GM21367 (cell line): Measurements from ENCODE around the gene SH2B3.

Source experiments
- ATAC-seq: cut with Tn5 transposase; IDR thresholded peaks from one replicate; pipeline ENCODE4 v1.9.1; 2021; ENCODE audit not compliant: unreplicated experiment

Gene SH2B3

DNA sequence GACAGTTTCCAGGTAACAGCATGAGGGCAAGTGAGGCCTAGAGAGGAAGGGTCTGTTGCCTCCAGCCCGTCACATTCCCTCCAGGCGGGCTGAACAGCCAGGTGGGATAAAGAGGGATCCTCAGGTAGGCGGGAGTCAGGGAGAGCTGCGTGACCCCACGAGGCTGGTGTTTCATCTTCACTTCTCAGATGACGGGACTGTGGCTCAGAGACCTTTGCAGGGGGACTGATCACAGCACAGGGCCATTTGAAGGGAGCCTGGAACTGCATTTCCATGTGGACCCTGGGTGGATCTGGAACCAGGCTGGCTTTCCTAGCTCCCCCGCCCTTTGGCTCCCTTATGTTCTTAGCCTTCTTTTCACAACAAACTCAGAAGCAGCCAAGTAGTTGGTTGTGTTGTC lies 37.4 kb downstream of the SH2B3 start:
- no peak for ATAC-seq

GRCh38 chr12:111443586-111443985 lies 37.9 kb downstream of the SH2B3 start:
- no peak for ATAC-seq

GRCh38 chr12:111444314-111444924 lies 38.7 kb downstream of the SH2B3 start:
- peak; percentile 18 for ATAC-seq

GRCh38 chr12:111444925-111445725 lies 39.4 kb downstream of the SH2B3 start:
- peak; percentile 74 for ATAC-seq

GRCh38 chr12:111445726-111446581 lies 40.2 kb downstream of the SH2B3 start:
- ATAC-seq, result no peak

DNA sequence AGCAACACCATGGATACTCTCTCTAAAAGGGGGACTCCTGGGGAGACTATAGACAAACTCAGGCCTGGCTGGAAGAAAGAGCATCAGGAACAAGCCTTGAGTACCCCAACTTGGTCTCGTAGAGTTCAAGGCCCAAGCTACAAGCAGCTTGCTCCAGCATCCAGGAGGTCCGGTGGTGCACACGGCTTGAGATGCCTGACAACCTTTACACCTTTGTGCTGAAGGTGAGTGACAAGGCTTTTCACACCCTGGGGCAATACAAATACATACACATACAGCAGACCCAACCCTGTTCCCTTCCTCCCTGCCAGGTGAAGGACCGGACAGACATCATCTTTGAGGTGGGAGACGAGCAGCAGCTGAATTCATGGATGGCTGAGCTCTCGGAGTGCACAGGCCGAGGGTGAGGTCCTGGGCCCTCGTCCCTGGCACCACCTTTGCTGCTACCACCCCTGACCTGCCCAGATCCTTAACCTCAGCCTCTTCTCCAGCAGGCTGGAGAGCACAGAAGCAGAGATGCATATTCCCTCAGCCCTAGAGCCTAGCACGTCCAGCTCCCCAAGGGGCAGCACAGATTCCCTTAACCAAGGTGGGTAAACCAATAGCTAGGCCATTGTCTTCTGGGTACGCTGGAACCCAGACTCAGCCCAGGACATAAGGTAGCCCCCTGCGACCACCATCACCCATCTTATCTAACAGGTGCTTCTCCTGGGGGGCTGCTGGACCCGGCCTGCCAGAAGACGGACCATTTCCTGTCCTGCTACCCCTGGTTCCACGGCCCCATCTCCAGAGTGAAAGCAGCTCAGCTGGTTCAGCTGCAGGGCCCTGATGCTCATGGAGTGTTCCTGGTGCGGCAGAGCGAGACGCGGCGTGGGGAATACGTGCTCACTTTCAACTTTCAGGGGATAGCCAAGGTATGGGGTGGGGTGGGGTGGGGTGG lies 41.2 kb downstream of the SH2B3 start:
- ATAC-seq, result no peak

- no peak for ATAC-seq
These were observed 42.0 kb downstream of the SH2B3 start for GRCh38 chr12:111447571-111448265.

GRCh38 chr12:111448266-111448830 lies 42.6 kb downstream of the SH2B3 start:
- no peak for ATAC-seq

GRCh38 chr12:111448846-111449790 lies 43.4 kb downstream of the SH2B3 start:
- no peak for ATAC-seq

DNA sequence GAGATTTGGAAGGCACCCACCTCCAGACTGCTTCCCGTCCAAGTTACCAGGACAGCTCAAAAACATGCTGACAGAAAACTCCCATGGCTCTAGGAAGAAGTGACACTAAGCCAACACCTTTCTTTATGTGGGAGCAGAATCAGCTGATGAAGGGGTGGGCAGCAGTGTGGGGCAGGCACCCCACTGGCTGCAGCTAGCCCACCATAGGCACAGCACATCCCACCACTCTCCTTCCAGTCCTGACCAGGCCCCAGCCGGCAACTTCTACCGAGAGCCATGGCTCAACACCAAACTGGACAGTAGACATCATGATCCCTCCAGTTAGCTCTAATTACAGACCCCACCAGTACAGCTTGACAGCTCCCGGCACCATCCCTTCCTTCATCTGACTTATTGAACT lies 45.0 kb downstream of the SH2B3 start:
- ATAC-seq, result no peak

DNA sequence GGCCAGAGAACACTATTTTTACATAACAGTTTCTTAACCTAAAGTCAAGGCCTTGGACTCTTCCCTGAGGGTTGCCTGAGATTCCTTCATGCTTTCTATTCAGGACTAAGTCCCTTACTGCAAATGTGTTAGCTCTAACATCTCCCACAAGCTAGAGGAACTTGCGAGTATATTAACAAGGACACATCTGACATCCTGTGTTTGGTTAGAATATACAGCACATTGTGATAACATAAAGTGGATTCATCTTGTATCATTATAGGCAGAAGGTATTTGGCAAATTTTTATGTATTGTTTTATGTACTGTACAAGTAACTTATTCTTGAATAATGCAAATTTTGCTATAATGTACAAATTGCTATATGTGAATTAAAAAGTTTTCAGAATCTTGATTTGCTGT lies 45.5 kb downstream of the SH2B3 start:
- no peak for ATAC-seq

DNA sequence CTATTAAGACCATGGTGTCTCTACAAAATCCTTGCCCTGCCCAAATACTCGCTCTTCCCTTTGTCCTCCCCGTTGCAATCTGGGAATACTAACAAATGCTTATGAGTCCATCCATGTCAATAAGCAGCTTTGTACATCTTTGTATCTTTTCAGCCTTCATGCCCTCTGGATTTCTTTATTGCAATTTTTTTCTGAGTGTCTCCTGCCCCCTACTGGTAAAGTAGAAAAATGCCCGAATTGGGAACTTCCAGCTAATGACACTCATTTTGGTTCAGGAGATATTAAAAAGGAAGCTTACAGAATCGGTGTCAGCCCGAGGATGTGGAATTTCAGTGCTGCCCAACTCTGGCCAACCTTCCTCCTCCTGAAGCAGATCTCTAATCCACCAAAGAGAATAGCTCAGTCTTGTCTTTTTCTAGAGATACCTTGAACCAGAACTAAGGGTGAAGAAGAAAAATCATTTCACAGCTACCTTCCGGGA lies 46.0 kb downstream of the SH2B3 start:
- ATAC-seq, result no peak

- no peak for ATAC-seq
These were observed 47.6 kb downstream of the SH2B3 start for GRCh38 chr12:111453071-111453989.

DNA sequence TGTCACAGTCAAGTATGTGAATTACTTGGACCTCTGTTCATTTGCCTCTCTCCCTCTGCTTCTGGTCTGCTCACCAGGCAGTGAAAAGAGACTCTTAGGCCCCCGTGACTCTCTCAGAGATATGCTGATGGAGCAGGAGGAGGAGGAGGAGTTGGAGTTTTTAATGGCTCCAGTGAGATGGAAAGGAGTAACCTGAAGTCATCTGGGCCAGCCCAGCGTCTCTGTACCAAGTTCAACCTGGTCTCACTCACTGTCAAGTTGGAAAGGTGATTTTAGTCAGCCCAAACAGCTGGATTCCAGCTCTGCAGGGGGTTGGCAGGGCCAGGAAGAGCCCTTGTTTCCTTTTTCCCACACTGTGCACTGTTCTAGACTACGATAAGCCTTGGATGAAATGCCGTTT lies 48.6 kb downstream of the SH2B3 start:
- no peak for ATAC-seq

GRCh38 chr12:111454716-111455447 lies 49.2 kb downstream of the SH2B3 start:
- no peak for ATAC-seq

DNA sequence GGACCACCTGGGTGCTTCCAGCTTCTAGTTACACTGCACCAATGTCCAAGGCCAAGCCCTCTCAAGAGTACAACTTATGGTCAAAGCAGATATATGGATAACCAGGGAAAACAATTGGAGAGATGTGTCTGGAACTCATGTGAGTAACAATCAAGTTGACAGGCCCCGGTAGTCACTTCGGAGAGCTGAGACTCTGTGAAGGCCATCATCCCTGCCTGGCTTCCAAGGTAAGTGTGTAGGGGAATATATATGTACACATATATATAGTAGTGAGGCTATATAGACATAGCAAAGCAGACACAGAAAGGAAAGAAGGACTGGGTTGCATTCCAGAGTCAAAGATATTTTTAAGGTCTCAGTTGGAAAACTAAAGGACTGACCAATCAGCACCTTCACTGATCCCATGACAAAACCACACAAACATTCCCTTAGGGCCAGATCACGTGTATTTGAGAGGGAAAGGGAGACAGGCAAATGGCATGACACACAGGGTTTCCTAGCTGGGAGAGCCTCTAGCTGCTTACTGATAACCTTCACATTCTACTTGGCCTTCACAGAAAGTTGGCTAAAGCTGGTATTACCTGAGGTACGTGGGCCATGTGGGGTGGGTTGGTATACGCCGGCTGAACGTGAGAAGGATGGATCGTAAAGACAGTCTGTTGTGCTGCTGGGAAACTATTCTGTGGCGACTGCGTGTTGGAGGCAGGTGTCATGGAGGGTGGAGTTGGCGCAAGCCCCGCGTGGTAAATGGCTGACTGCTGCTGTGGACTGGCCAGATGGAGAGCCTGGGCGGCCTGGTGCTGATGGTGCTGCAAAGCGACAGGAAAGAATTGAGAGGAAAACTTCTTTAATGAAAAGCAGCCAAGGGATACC lies 50.0 kb downstream of the SH2B3 start:
- no peak for ATAC-seq
